Anterior cingulate cortex (tissue), 58 donors: Measurements from ENCODE around the gene NIPA2.

Experiments used
- DNase-seq, 58 donors: peaks; one replicate each; lab custom pipeline; 2025; lab: John Stamatoyannopoulos, UW

NIPA2 gene

DNA sequence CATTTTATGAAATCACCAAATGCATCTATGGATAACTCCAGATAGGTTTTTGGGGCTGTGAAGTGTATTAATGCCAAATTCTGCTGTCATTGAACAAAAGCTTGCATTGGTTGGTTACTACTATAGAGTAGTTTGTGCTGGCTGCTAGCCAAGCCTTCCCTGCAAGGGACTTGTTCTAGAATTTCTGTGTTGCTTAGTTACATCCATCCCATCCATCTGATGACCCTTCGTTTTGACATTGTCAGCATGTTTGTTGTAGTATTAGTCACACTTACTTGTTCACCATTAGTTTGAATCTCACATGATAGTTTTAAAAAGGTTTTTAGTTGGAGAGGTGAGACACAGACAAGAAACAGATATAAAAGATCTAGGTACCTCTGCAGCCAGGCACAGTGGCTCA, 7.0 kb upstream of the NIPA2 start:
- peak in 1 of 58 donors; percentile 25 for DNase-seq

DNA sequence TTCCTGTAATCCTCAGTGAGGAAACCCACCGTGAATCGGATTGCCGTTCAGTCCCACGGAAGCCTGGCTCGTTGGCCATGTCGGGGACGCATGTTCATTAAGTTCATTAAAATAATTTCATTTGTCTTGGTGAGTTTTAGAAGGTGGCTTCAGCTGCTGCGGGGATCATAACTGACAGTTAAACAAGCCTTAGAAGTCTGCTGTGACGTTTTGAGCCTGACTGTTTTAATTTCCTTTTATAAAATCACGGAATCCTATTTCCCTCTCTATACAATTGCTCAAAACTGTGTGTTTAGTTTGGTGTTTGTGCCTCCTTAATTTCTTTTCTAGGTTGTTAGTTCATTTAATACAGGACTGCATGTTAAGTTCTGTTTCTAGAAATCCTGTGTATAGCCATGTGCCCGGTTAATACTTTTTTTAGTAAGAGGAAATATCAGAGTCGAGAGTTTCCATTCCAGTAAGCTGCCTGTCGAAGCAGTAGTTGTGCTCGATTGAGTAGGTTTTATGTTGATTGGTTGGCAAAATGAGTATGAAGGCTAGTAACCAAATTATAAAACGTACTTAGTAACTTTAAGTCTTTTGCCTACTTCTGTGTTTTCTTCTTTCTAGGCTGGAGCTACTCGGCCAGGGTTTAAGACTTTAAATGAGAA, 705 bp downstream of the NIPA2 start:
- peak in 1 of 58 donors; percentile 20 for DNase-seq

DNA sequence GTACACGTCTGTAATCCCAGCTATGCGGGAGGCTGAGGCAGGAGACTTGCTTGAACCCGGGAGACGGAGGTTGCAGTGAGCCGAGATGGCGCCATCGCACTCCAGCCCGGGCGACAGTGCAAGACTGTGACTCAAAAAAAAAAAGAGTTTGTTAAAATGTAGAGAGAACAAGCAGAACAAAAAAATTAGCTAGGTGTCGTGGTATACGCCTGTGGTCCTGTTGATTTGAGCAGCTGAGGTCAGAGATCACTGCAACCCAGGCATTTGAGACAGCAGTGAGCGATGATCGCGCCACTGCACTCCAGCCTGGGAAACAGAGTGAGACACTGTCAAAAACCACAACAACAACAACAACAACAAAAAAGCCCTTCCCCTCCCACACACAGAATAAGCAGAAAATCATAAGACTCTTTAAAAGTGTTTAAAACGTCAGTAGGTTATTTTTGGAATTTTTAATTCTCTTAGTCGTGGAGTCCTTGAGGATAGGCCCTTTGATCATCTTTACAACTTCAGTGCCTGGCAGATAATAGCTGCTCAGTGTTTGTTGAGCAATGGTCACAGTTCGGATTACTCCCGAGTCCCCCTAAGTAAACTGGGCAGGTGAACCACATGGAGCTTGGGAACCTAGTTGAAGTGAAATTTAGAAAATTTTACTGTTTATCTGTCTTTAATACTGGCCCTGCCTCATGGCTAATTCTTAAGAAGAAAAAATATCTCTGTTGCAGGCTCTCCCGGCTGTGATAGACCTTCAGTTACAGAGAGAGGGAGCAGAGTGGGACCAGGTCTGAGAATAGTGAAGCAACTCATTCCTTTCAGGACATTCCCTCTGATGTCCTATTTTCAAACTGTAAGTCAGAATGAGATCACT, 6.2 kb downstream of the NIPA2 start:
- DNase-seq = no peak

- no peak for DNase-seq
These were observed 6.9 kb downstream of the NIPA2 start for GRCh38 chr15:22845289-22845900.

GRCh38 chr15:22846073-22846472, 7.6 kb downstream of the NIPA2 start:
- no peak for DNase-seq

GRCh38 chr15:22850055-22850454, 11.6 kb downstream of the NIPA2 start:
- DNase-seq = no peak

GRCh38 chr15:22851513-22851912, 13.0 kb downstream of the NIPA2 start:
- no peak for DNase-seq

DNA sequence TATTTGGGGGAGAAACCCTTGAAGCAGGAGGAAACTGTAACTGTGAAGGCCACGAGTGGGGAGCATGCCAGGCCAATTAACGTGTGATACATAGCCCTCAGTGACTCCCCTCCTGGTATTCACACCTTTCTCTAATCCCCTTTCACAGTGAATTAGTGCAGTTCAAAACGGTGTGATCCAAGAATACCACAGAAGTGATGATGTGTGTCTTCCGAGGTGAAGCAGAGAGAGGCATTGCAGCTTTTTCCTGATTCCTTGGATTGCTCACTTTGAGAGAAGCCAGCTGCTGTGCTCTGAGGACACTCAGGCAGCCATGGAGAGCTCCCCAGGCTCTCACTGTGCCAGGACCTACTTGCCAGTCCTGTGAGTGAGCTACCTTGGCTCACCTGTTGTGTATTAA, 17.3 kb downstream of the NIPA2 start:
- DNase-seq = no peak

DNA sequence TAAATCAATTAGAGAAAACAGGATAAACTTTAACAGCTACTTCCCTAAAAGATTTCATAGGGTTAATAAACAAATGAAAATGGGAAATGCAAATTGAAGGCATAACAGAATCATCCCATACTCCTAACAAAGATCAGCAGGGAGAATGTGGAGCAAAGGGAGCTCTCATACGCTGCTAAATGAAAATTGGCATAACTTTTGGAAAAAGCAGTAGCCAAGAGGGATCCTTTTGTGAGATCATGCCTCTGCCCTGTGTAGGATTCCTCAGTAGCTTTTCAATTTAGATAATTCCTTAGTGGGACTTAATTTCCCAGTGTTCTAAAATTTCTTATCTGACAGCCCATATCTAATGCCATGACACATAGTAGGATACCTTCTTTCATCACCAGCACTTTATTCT, 18.2 kb downstream of the NIPA2 start:
- no peak for DNase-seq

- peak in 3 of 58 donors; percentile 8 to 36 (median 28) for DNase-seq
These were observed 22.7 kb downstream of the NIPA2 start for GRCh38 chr15:22861161-22861560.

GRCh38 chr15:22863356-22863755, 24.9 kb downstream of the NIPA2 start:
- no peak for DNase-seq

DNA sequence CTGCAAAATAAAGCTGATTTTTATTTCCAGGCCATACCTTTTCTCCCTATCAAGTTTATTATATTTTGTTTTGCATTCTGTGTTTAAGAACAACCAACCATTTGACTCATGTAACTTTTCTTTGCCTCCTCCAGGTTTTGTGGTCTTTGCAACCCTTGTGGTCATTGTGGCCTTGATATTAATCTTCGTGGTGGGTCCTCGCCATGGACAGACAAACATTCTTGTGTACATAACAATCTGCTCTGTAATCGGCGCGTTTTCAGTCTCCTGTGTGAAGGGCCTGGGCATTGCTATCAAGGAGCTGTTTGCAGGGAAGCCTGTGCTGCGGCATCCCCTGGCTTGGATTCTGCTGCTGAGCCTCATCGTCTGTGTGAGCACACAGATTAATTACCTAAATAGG, 27.6 kb downstream of the NIPA2 start:
- DNase-seq = no peak

DNA sequence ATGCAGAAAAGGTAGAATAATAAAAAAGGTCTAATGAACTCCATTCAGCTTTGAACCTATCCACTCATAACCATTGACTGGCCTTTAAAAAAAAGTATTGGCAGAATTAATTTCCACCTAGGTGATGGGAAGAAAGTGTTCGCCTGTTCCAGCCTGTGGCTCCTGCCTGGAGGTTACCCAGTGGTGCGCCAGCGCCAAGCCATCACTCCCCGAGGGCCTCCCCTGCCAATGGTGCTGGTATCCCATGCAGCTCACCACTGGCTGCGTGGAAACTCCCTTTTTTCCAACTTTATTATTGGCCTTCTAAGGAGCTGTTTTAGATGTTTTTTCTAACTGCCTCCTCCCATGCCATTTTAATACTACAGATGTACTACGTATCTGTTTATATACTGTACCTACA, 29.4 kb downstream of the NIPA2 start:
- no peak for DNase-seq

- DNase-seq = no peak
These were observed 30.0 kb downstream of the NIPA2 start for GRCh38 chr15:22868495-22868894.

- no peak for DNase-seq
These were observed 30.5 kb downstream of the NIPA2 start for GRCh38 chr15:22868928-22869327.

- DNase-seq = no peak
These were observed 31.4 kb downstream of the NIPA2 start for GRCh38 chr15:22869856-22870255.

DNA sequence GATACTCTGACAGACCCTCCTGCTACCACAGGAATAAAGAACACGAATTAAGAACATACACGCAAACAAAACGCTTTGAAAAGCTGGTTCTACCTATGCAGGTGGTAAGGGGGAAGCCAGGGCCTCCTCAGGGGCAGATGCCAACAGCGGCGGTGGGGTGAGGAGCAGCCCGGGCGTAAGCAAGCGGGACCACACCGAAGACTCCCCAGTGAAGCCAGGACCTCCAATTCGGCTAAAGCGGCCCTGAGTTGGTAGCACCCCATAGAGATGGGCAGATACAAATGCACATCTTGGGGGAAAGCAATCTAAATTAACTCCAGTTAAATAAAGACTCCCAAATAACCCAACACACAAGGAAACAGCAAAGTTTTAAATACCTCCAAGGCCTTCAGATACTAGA, 32.4 kb downstream of the NIPA2 start:
- DNase-seq = no peak

GRCh38 chr15:22871481-22872086, 33.1 kb downstream of the NIPA2 start:
- no peak for DNase-seq

- DNase-seq = no peak
These were observed 34.7 kb downstream of the NIPA2 start for GRCh38 chr15:22872936-22873701.

DNA sequence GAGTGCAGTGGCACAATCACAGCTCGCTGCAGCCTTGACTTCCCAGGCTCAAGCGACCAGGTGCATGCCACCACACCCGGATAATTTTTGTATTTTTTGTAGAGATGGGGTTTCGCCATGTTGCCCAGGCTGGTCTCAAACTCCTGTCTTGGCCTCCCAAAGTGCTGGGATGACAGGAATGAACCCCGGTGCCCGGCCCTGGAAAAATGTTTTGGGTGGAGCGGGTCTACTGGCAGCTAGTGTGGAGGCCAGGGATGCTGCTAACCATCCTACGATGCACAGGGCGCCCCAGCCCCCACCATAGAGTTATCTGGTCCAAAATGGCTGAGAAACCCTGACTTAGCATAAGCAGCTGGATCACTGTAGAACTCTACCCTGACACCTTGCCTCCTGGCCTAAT, 35.4 kb downstream of the NIPA2 start:
- DNase-seq = no peak
